Measurements from ENCODE around the gene ARID2.

The ARID2 gene

DNA sequence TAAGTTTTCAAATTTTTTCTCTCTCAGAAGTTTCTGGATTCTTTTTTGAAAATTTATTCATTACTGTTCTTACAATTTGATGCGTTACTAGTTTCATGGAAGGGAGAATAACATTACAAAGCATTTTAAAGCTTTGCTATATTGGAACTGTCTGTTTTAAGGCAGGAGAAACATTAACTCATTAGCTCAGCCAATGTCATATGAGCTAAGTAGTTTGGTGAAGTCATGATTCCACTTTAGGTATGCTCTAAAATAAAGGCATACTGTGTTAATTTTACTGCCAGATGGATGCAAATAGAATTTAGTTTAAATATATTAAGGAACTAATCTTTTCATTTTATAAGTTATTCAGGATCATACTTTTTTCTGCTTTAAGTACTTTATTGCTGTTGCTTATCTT is 46.0 kb downstream of the ARID2 start:
- no peak for FAIRE-seq
- no peak for DNase-seq (ENCODE audit: insufficient read length, low spot score)
- TF ChIP-seq, protein P1, sequence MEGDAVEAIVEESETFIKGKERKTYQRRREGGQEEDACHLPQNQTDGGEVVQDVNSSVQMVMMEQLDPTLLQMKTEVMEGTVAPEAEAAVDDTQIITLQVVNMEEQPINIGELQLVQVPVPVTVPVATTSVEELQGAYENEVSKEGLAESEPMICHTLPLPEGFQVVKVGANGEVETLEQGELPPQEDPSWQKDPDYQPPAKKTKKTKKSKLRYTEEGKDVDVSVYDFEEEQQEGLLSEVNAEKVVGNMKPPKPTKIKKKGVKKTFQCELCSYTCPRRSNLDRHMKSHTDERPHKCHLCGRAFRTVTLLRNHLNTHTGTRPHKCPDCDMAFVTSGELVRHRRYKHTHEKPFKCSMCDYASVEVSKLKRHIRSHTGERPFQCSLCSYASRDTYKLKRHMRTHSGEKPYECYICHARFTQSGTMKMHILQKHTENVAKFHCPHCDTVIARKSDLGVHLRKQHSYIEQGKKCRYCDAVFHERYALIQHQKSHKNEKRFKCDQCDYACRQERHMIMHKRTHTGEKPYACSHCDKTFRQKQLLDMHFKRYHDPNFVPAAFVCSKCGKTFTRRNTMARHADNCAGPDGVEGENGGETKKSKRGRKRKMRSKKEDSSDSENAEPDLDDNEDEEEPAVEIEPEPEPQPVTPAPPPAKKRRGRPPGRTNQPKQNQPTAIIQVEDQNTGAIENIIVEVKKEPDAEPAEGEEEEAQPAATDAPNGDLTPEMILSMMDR (IDR thresholded peaks at IDR 0.05; ENCODE audit: insufficient read depth, missing control alignments), result no peak

DNA sequence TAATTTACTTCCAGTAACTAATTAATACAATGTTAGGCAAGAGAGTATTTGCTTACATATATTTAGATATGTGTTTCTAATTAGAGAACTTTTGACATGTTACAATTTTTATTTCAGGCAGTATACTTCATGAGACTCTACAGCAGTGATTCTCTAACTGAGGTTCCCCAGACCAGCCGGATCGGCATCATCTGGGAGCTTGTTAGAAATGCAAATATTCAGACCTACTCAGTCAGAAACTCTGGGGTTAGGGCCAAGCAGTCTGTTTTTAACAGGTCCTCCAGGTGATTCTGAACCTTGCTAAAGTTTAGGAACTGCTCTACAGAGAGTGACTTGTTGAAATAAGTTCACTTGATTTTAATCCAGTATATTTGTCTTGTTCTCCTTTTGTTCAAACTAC is 46.5 kb downstream of the ARID2 start:
- TF ChIP-seq, protein P1 (IDR thresholded peaks at IDR 0.05; ENCODE audit: insufficient read depth, missing control alignments), result no peak
- DNase-seq (ENCODE audit: insufficient read length, low spot score) (no peak), FAIRE-seq (no peak)

DNA sequence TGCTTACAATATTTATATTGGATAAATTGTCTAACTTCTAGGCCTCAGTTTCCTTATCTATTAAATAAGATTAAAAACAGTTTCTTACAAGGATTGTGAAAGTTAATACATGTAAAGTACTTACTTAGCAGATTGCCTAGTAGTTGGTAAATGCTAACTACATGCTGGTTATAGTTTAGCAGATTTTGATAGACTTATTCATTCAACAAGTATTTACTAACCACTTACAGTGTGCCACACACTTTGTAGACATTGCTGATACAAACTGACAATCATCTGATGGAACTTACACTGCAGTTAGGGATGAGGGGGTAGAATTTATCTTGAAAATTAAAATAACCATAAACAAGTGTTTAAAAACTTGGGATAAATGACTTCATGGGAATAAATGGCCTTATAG is 50.4 kb downstream of the ARID2 start:
- FAIRE-seq (no peak), DNase-seq (ENCODE audit: insufficient read length, low spot score) (no peak)
- TF ChIP-seq, protein P1 (IDR thresholded peaks at IDR 0.05; ENCODE audit: insufficient read depth, missing control alignments), result no peak

DNA sequence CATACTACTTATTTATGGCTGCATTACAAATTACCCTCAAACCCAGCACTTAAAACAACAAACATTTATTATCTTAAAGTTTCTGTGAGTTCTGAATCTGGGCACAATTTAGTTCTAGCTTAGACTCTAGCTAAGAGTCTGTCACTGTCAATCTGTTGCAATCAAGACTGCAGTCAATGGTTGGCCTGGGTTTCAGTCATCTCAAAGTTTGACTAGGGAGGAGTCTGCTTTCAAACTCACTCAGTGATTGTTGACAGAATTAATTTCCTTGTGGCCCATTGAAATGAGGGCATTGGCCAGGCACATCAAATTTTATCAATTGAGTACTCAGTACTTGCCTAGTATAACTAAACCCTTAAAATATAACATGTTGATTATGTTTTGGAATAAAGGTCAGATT is 51.6 kb downstream of the ARID2 start:
- no peak for FAIRE-seq
- no peak for DNase-seq (ENCODE audit: insufficient read length, low spot score)
- TF ChIP-seq, protein P1 (IDR thresholded peaks at IDR 0.05; ENCODE audit: insufficient read depth, missing control alignments), result no peak

DNA sequence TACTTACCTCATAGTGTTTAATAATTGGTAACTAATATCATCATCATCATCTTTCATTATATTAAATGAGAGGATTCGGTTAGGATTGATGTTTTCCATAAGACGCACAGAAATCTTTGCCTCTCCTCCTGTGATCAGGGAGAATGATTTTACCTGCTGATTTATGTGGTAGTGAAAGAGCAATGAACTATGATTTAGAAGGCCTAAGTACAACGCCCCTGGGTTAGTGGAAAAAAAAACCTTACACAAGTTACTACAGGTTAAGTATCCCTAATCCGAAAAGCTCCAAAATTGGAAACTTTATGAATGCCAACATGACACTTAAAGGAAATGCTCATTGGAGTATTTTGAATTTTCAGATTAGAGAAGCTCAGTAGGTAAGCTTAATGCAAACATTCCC is 55.8 kb downstream of the ARID2 start:
- DNase-seq (ENCODE audit: insufficient read length, low spot score) (no peak), FAIRE-seq (no peak)
- TF ChIP-seq, protein P1 (IDR thresholded peaks at IDR 0.05; ENCODE audit: insufficient read depth, missing control alignments), result no peak

DNA sequence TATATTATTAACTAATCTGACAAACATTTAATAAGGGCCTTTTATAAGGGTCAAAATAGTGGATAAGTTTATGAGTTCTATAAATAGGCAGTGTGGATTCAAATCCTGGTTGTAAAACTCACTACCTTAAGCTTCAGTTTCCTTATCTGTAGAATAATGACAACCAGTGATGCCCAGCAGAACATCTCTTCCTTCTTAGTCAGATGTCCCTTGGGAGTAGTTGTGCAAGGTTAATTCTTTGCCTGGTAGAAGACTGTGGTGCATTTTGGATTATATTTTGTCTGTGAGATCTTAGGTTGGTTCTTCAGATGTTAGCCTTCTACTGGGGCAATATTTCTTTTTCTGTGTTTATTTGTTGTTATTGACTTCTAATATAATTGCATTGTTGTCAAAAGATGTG is 59.5 kb downstream of the ARID2 start:
- no peak for DNase-seq (ENCODE audit: insufficient read length, low spot score)
- TF ChIP-seq, protein P1 (IDR thresholded peaks at IDR 0.05; ENCODE audit: insufficient read depth, missing control alignments), result no peak
- FAIRE-seq, result no peak

DNA sequence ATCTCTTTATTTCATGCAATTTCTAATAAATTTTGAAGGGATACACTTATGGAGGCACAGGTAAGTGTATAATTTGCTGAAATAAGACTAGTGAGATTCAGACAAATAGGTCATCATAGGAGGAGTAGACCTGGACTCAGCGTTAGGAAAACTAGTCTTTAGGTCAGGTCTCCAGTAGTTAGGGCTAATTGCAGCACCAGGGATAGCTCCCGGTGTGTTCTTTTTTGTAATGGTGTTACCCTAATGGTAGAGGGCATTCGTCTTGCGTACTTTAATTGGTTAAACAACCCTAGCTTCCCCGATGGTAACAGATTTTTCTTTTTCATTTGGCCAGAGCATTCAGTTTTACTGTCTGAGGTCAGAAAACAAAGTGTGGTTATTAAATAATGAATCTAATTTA is 64.9 kb downstream of the ARID2 start:
- TF ChIP-seq, protein P1 (IDR thresholded peaks at IDR 0.05; ENCODE audit: insufficient read depth, missing control alignments), result no peak
- FAIRE-seq, result no peak

More for the DNA sequence above, 64.9 kb downstream of the ARID2 start:
- no peak for DNase-seq (ENCODE audit: insufficient read length, low spot score)
